ENCODE data around the gene RSU1. TPM values are rescaled to one million over a fixed set of nuclear protein-coding genes. Genes with fewer than 3 reads are reported as not detected.

Gene RSU1
- polyA plus RNA-seq, 3 donors: 45.7 to 111 (median 100) TPM

- peaks cover 3% of the 10 kb centered on the region for H3K4me1 Mint-ChIP-seq
- peaks cover 7 to 14% of the 10 kb centered on the region in 2 donors for H3K9me3 ChIP-seq (replicated peaks in 1 of 2; ENCODE audit: control insufficient read depth in 1 of 2, insufficient read depth in 1 of 2, low read length in 2 of 2)
- H4K20me1 ChIP-seq (ENCODE audit: insufficient read depth, low read length): no peaks in the 10 kb centered on the region
- peaks cover 0 to 1% (median 0%) of the 10 kb centered on the region in 3 donors for H3K27me3 Mint-ChIP-seq (ENCODE audit: low read depth in 3 of 3)
- no peak overlapping the region for H3K4me2 ChIP-seq (replicated peaks; ENCODE audit: extremely low read depth, low read length, poor library complexity, severe bottlenecking)
- peaks cover 8 to 59% of the 10 kb centered on the region in 2 donors for H3K36me3 ChIP-seq (replicated peaks in 1 of 2; ENCODE audit: control insufficient read depth in 1 of 2, insufficient read depth in 2 of 2, low read length in 2 of 2)
- no peak overlapping the region for H3K4me3 ChIP-seq (replicated peaks in 1 of 3; ENCODE audit: low read depth in 2 of 3, low read length in 3 of 3)
- TF ChIP-seq CTCF (IDR thresholded peaks at IDR 0.05): no peak
- H3K9ac ChIP-seq (ENCODE audit: insufficient read depth, low read length, poor library complexity, severe bottlenecking): no peak overlapping the region
- peaks cover 53 to 68% of the 10 kb centered on the region in 2 donors for H3K36me3 Mint-ChIP-seq
- H3K27ac ChIP-seq (ENCODE audit: low read depth in 1 of 2, low read length in 2 of 2): no peak overlapping the region
- peaks cover 9 to 23% (median 21%) of the 10 kb centered on the region in 7 donors for H3K9me3 Mint-ChIP-seq
- H2AFZ ChIP-seq (ENCODE audit: insufficient read depth, low read depth, low read length, poor library complexity, severe bottlenecking): no peak overlapping the region
- H3K4me1 ChIP-seq (ENCODE audit: control insufficient read depth in 1 of 2, insufficient read depth in 2 of 2, low read length in 2 of 2): no peaks in the 10 kb centered on the region
- H3K27ac Mint-ChIP-seq: no peak overlapping the region
- no peak overlapping the region for H3K4me3 Mint-ChIP-seq
- no peaks in the 10 kb centered on the region for H3K79me2 ChIP-seq (ENCODE audit: insufficient read depth, low read length)
- DNase-seq: no peak
- H3K27me3 ChIP-seq (ENCODE audit: control insufficient read depth in 2 of 2, insufficient read depth in 2 of 2, low read length in 2 of 2): no peaks in the 10 kb centered on the region
- intact Hi-C loops (cut with micrococcal nuclease): no loop called here
Observed at GRCh38 chr10:16732376-16732775, 84.8 kb downstream of the RSU1 start.

GRCh38 chr10:16728266-16728665 is 89.0 kb downstream of the RSU1 start:
- H3K27me3 ChIP-seq (ENCODE audit: control insufficient read depth in 2 of 2, insufficient read depth in 2 of 2, low read length in 2 of 2): no peaks in the 10 kb centered on the region
- H3K27ac ChIP-seq (ENCODE audit: low read depth in 1 of 2, low read length in 2 of 2): no peak overlapping the region
- H3K79me2 ChIP-seq (ENCODE audit: insufficient read depth, low read length): no peaks in the 10 kb centered on the region
- no peak overlapping the region for H3K27ac Mint-ChIP-seq
- peaks cover 40 to 55% of the 10 kb centered on the region in 2 donors for H3K36me3 Mint-ChIP-seq
- H3K4me2 ChIP-seq (replicated peaks; ENCODE audit: extremely low read depth, low read length, poor library complexity, severe bottlenecking): no peak overlapping the region
- H3K27me3 Mint-ChIP-seq (ENCODE audit: low read depth in 3 of 3): peaks cover 0 to 1% (median 0%) of the 10 kb centered on the region in 3 donors
- H3K4me1 Mint-ChIP-seq: peaks cover 3% of the 10 kb centered on the region
- no peaks in the 10 kb centered on the region for H3K4me1 ChIP-seq (ENCODE audit: control insufficient read depth in 1 of 2, insufficient read depth in 2 of 2, low read length in 2 of 2)
- no peak overlapping the region for H3K4me3 ChIP-seq (replicated peaks in 1 of 3; ENCODE audit: low read depth in 2 of 3, low read length in 3 of 3)
- no peaks in the 10 kb centered on the region for H4K20me1 ChIP-seq (ENCODE audit: insufficient read depth, low read length)
- intact Hi-C loops (cut with micrococcal nuclease): no loop called here
- DNase-seq: no peak
- H2AFZ ChIP-seq (ENCODE audit: insufficient read depth, low read depth, low read length, poor library complexity, severe bottlenecking): no peak overlapping the region
- peaks cover 3 to 43% of the 10 kb centered on the region in 2 donors for H3K36me3 ChIP-seq (replicated peaks in 1 of 2; ENCODE audit: control insufficient read depth in 1 of 2, insufficient read depth in 2 of 2, low read length in 2 of 2)
- H3K9ac ChIP-seq (ENCODE audit: insufficient read depth, low read length, poor library complexity, severe bottlenecking): no peak overlapping the region
- 100% methylated on average over 1 of the region's 5 CpGs for WGBS (ENCODE audit: insufficient coverage)
- H3K9me3 ChIP-seq (replicated peaks in 1 of 2; ENCODE audit: control insufficient read depth in 1 of 2, insufficient read depth in 1 of 2, low read length in 2 of 2): peaks cover 7 to 9% of the 10 kb centered on the region in 2 donors
- TF ChIP-seq CTCF (IDR thresholded peaks at IDR 0.05): no peak
- H3K9me3 Mint-ChIP-seq: peaks cover 3 to 16% (median 10%) of the 10 kb centered on the region in 7 donors
- H3K4me3 Mint-ChIP-seq: no peak overlapping the region
